GM23248 (cell line): ENCODE data around the gene SPAM1. TPM values are rescaled to one million over a fixed set of nuclear protein-coding genes. Genes with fewer than 3 reads are reported as not detected.

ENCODE experiments used
- DNase-seq: peaks from one replicate; pipeline ENCODE4 v3.0.0-alpha.2; 2015
- H2AFZ ChIP-seq: fragments of 200-600 bp; sonication (generic); 2 replicates; pipeline ENCODE4 v1.6.1; 2016; ENCODE audit warnings: antibody characterized with exemption
- H3F3A ChIP-seq: fragments of 200-600 bp; sonication (generic); 2 replicates; pipeline ENCODE4 v1.6.1; 2016; ENCODE audit warnings: mild to moderate bottlenecking, antibody characterized with exemption, mixed run types; ENCODE audit not compliant: insufficient read depth
- H3K27ac ChIP-seq: fragments of 200-600 bp; sonication (generic); 2 replicates; pipeline ENCODE4 v1.5.1; 2016; ENCODE audit warnings: mild to moderate bottlenecking
- H3K27me3 ChIP-seq: fragments of 200-600 bp; sonication (generic); replicated peaks from 2 replicates; pipeline ENCODE4 v1.6.1; 2016; ENCODE audit warnings: mild to moderate bottlenecking; ENCODE audit not compliant: insufficient read depth
- H3K36me3 ChIP-seq: fragments of 200-600 bp; sonication (generic); 2 replicates; pipeline ENCODE4 v1.6.1; 2016; ENCODE audit warnings: low read depth, mild to moderate bottlenecking
- H3K4me1 ChIP-seq: fragments of 200-600 bp; sonication (generic); 2 replicates; pipeline ENCODE4 v1.6.1; 2016; ENCODE audit warnings: mild to moderate bottlenecking; ENCODE audit not compliant: insufficient read depth
- H3K4me2 ChIP-seq: fragments of 200-600 bp; sonication (generic); one replicate; pipeline ENCODE4 v1.6.1; 2016; ENCODE audit warnings: mild to moderate bottlenecking; ENCODE audit not compliant: unreplicated experiment
- H3K4me3 ChIP-seq: fragments of 200-600 bp; sonication (generic); 2 replicates; pipeline ENCODE4 v1.5.1; 2016; ENCODE audit warnings: mild to moderate bottlenecking
- H3K79me2 ChIP-seq: fragments of 200-600 bp; sonication (generic); 2 replicates; pipeline ENCODE4 v1.6.1; 2016; ENCODE audit warnings: mild to moderate bottlenecking; ENCODE audit not compliant: insufficient read depth
- H3K9ac ChIP-seq: fragments of 200-600 bp; sonication (generic); 2 replicates; pipeline ENCODE4 v1.6.1; 2016; ENCODE audit warnings: mild to moderate bottlenecking
- H3K9me2 ChIP-seq: fragments of 200-600 bp; sonication (generic); 2 replicates; pipeline ENCODE4 v1.6.1; 2016; ENCODE audit warnings: mixed run types, mild to moderate bottlenecking, moderate library complexity; ENCODE audit not compliant: insufficient read depth
- H3K9me3 ChIP-seq: fragments of 200-600 bp; sonication (generic); one replicate; pipeline ENCODE4 v1.6.1; 2017; ENCODE audit warnings: low read depth
- H4K20me1 ChIP-seq: fragments of 200-600 bp; sonication (generic); 2 replicates; pipeline ENCODE4 v1.6.0; 2016; ENCODE audit not compliant: insufficient read depth
- EZH2 ChIP-seq: fragments of 200-600 bp; sonication (generic); IDR thresholded peaks from 2 replicates; pipeline ENCODE4 v1.6.1; 2018; ENCODE audit warnings: antibody characterized with exemption, mild to moderate bottlenecking; ENCODE audit not compliant: insufficient read depth, poor library complexity, severe bottlenecking
- EZH2phosphoT487 ChIP-seq: fragments of 200-600 bp; sonication (generic); IDR thresholded peaks from 2 replicates; pipeline ENCODE4 v1.6.1; 2018; ENCODE audit warnings: antibody characterized with exemption, moderate library complexity, mild to moderate bottlenecking, low read depth; ENCODE audit not compliant: insufficient read depth
- WGBS, 2 experiments: methylation state at CpG; one replicate each; pipeline ENCODE4 v1.1.6; 2015 to 2017; ENCODE audit warnings: low lambda C conversion rate in 2 of 2, low coverage in 1 of 2; ENCODE audit errors: missing lambda C conversion rate in 2 of 2; 5-methylcytosine and 5-hydroxymethylcytosine counted together
- in situ Hi-C: fragments of 300-500 bp; cut with MboI; formaldehyde crosslinking; loops from 2 replicates; pipeline ENCODE4 v1.15.0; 2020
- polyA plus RNA-seq: library from polyadenylated mRNA; unstranded; fragments of >200 nt; fragmentation: Nextera tagmentation; extraction: Ambion mirVana; gene quantifications from 2 replicates; pipeline ENCODE4 v1.2.1, GENCODE V29; 2016
- total RNA-seq: library from RNA; depleted of rRNA; stranded (reverse); fragments of >200 nt; shearing (Covaris generic); gene quantifications from 2 replicates; pipeline ENCODE4 v1.2.3, GENCODE V29; 2014

SPAM1 gene
- total and polyA plus RNA-seq, 2 experiments from 2014 or later, result not detected

GRCh38 chr7:123974326-123974908 is 49.4 kb downstream of the SPAM1 start:
- Histone ChIP-seq H3K9me3 (no peaks in the 10 kb centered on the region), H3F3A (no peaks in the 10 kb centered on the region), H3K9me2 (no peaks in the 10 kb centered on the region), H3K4me1 (no peaks in the 10 kb centered on the region), H3K4me3 (no peak overlapping the region), H2AFZ (no peak overlapping the region), H3K9ac (no peak overlapping the region), H3K36me3 (no peaks in the 10 kb centered on the region), H3K27ac (no peak overlapping the region), H3K4me2 (no peak overlapping the region), H3K79me2 (no peaks in the 10 kb centered on the region), H3K27me3 (no peaks in the 10 kb centered on the region), H4K20me1 (no peaks in the 10 kb centered on the region; the same call in 1 of the 2 replicates)
- in situ Hi-C loops, result no loop called here
- WGBS, 2 experiments, result 30 to 34% methylated on average over 7 of the region's 7 CpGs
- TF ChIP-seq EZH2phosphoT487 (no peak), EZH2 (no peak)
- no peak for DNase-seq

GRCh38 chr7:123975084-123975483 is 50.0 kb downstream of the SPAM1 start:
- H3K79me2 ChIP-seq, result no peaks in the 10 kb centered on the region
- no peaks in the 10 kb centered on the region for H3K9me2 ChIP-seq
- H3K4me1 ChIP-seq, result no peaks in the 10 kb centered on the region
- H3K4me2 ChIP-seq, result no peak overlapping the region
- no peaks in the 10 kb centered on the region for H3F3A ChIP-seq
- no peak overlapping the region for H3K4me3 ChIP-seq
- TF ChIP-seq EZH2 (no peak), EZH2phosphoT487 (no peak)
- no peaks in the 10 kb centered on the region for H3K36me3 ChIP-seq
- in situ Hi-C loops, result no loop called here
- H3K27me3 ChIP-seq, result no peaks in the 10 kb centered on the region
- DNase-seq, result no peak
- no peaks in the 10 kb centered on the region for H3K9me3 ChIP-seq
- no peak overlapping the region for H3K27ac ChIP-seq
- no peaks in the 10 kb centered on the region; the same call in 1 of the 2 replicates for H4K20me1 ChIP-seq
- H3K9ac ChIP-seq, result no peak overlapping the region
- no peak overlapping the region for H2AFZ ChIP-seq

- no peak overlapping the region for H2AFZ ChIP-seq
- no peak overlapping the region for H3K4me2 ChIP-seq
- in situ Hi-C loops, result no loop called here
- H4K20me1 ChIP-seq, result no peaks in the 10 kb centered on the region; the same call in 1 of the 2 replicates
- no peak overlapping the region for H3K27ac ChIP-seq
- no peaks in the 10 kb centered on the region for H3K9me3 ChIP-seq
- H3K27me3 ChIP-seq, result no peaks in the 10 kb centered on the region
- TF ChIP-seq EZH2phosphoT487, result no peak
- TF ChIP-seq EZH2, result no peak
- no peaks in the 10 kb centered on the region for H3K36me3 ChIP-seq
- H3K79me2 ChIP-seq, result no peaks in the 10 kb centered on the region
- H3K9ac ChIP-seq, result no peak overlapping the region
- H3K4me1 ChIP-seq, result no peaks in the 10 kb centered on the region
- no peak for DNase-seq
- H3K4me3 ChIP-seq, result no peak overlapping the region
- no peaks in the 10 kb centered on the region for H3K9me2 ChIP-seq
- no peaks in the 10 kb centered on the region for H3F3A ChIP-seq
Observed at GRCh38 chr7:123977081-123977480, 52.0 kb downstream of the SPAM1 start.

- no peak overlapping the region for H3K4me2 ChIP-seq
Observed at GRCh38 chr7:123979876-123980275, 54.8 kb downstream of the SPAM1 start.

GRCh38 chr7:123987445-123987844 is 62.4 kb downstream of the SPAM1 start:
- Histone ChIP-seq H4K20me1 (no peaks in the 10 kb centered on the region), H3K4me3 (no peak overlapping the region), H3F3A (no peaks in the 10 kb centered on the region), H3K79me2 (no peaks in the 10 kb centered on the region), H3K36me3 (no peaks in the 10 kb centered on the region), H3K27me3 (no peaks in the 10 kb centered on the region), H3K27ac (no peak overlapping the region), H2AFZ (no peak overlapping the region), H3K4me1 (no peaks in the 10 kb centered on the region), H3K9me3 (no peaks in the 10 kb centered on the region), H3K4me2 (no peak overlapping the region), H3K9me2 (no peaks in the 10 kb centered on the region), H3K9ac (no peak overlapping the region)
- WGBS, 2 experiments, result 20 to 30% methylated on average over 2 of the region's 2 CpGs
- no peak for TF ChIP-seq EZH2phosphoT487
- TF ChIP-seq EZH2, result no peak
- in situ Hi-C loops, result no loop called here
- no peak for DNase-seq

More at GRCh38 chr7:123979876-123980275, 54.8 kb downstream of the SPAM1 start:
- no peaks in the 10 kb centered on the region for H3K27me3 ChIP-seq
- TF ChIP-seq EZH2phosphoT487 (no peak), EZH2 (no peak)
- no peaks in the 10 kb centered on the region for H3F3A ChIP-seq
- H3K9me2 ChIP-seq, result no peaks in the 10 kb centered on the region
- in situ Hi-C loops, result no loop called here
- no peak overlapping the region for H3K27ac ChIP-seq
- no peak overlapping the region for H3K9ac ChIP-seq
- DNase-seq, result no peak
- H3K4me1 ChIP-seq, result no peaks in the 10 kb centered on the region
- no peak overlapping the region for H3K4me3 ChIP-seq
- no peaks in the 10 kb centered on the region; the same call in 1 of the 2 replicates for H4K20me1 ChIP-seq
- H2AFZ ChIP-seq, result no peak overlapping the region
- H3K9me3 ChIP-seq, result no peaks in the 10 kb centered on the region
- H3K79me2 ChIP-seq, result no peaks in the 10 kb centered on the region
- no peaks in the 10 kb centered on the region for H3K36me3 ChIP-seq
